Mesendoderm (in vitro differentiated cells): ENCODE measurements around the gene LIPA.
"Not testable (repeated sequence)": the region's sequence is repeated elsewhere in the genome, so short reads cannot be mapped to it uniquely, and the experiment has no call there.

Experiments used
- DNase-seq: peaks from one replicate; pipeline ENCODE4 v3.0.0; 2013
- H2AK5ac ChIP-seq: 2 replicates; pipeline ENCODE4 v1.6.1; 2013; ENCODE audit warnings: low read length, inconsistent platforms
- H2BK120ac ChIP-seq: 2 replicates; pipeline ENCODE4 v1.6.1; 2013; ENCODE audit warnings: low read depth, mild to moderate bottlenecking, low read length, moderate library complexity, mixed read lengths
- H2BK15ac ChIP-seq: replicated peaks from 2 replicates; pipeline ENCODE4 v1.6.1; 2013; ENCODE audit warnings: low read depth, mild to moderate bottlenecking, moderate library complexity
- H2BK5ac ChIP-seq: 2 replicates; pipeline ENCODE4 v1.6.1; 2013; ENCODE audit warnings: low read length, inconsistent platforms
- H3K18ac ChIP-seq: 2 replicates; pipeline ENCODE4 v1.6.1; 2013; ENCODE audit warnings: mild to moderate bottlenecking, low read length, mixed read lengths
- H3K23ac ChIP-seq: one replicate; pipeline ENCODE4 v1.6.1; 2013; ENCODE audit warnings: low read length
- H3K27ac ChIP-seq: 2 replicates; pipeline ENCODE4 v1.5.1; 2013; ENCODE audit warnings: low read depth, mild to moderate bottlenecking, inconsistent platforms, low read length, moderate library complexity
- H3K27me3 ChIP-seq: 2 replicates; pipeline ENCODE4 v1.6.1; 2013; ENCODE audit warnings: low read length, control low read depth, mild to moderate bottlenecking, inconsistent platforms; ENCODE audit not compliant: insufficient read depth, poor library complexity
- H3K36me3 ChIP-seq: 2 replicates; pipeline ENCODE4 v1.6.1; 2013; ENCODE audit warnings: low read length, inconsistent platforms; ENCODE audit not compliant: control insufficient read depth, insufficient read depth
- H3K4ac ChIP-seq: one replicate; pipeline ENCODE4 v1.6.1; 2013; ENCODE audit warnings: low read depth, mild to moderate bottlenecking, low read length, moderate library complexity
- H3K4me1 ChIP-seq: 2 replicates; pipeline ENCODE4 v1.6.1; 2013; ENCODE audit warnings: low read depth, low read length, inconsistent platforms; ENCODE audit not compliant: control insufficient read depth
- H3K4me2 ChIP-seq: 2 replicates; pipeline ENCODE4 v1.6.1; 2013; ENCODE audit warnings: low read length
- H3K4me3 ChIP-seq: 2 replicates; pipeline ENCODE4 v1.5.1; 2013; ENCODE audit warnings: mild to moderate bottlenecking, low read length
- H3K56ac ChIP-seq: one replicate; pipeline ENCODE4 v1.6.1; 2013; ENCODE audit warnings: low read length
- H3K79me1 ChIP-seq: 2 replicates; pipeline ENCODE4 v1.6.1; 2013; ENCODE audit warnings: low read length, inconsistent platforms
- H3K79me2 ChIP-seq: 2 replicates; pipeline ENCODE4 v1.6.1; 2013; ENCODE audit warnings: mild to moderate bottlenecking, low read length; ENCODE audit not compliant: control insufficient read depth, insufficient read depth
- H3K9ac ChIP-seq: 2 replicates; pipeline ENCODE4 v1.6.1; 2013; ENCODE audit warnings: low read length, inconsistent platforms
- H4K5ac ChIP-seq: one replicate; pipeline ENCODE4 v1.6.1; 2013; ENCODE audit warnings: low read length
- H4K8ac ChIP-seq: one replicate; pipeline ENCODE4 v1.6.1; 2013; ENCODE audit warnings: low read depth, mild to moderate bottlenecking, control low read depth, low read length, moderate library complexity
- WGBS: extraction: QIAGEN DNeasy Blood & Tissue Kit; methylation state at CpG from one replicate; pipeline ENCODE4 v1.1.7; 2013; ENCODE audit warnings: low lambda C conversion rate, missing lambda C conversion rate; ENCODE audit not compliant: insufficient coverage; ENCODE audit errors: extremely low coverage; 5-methylcytosine and 5-hydroxymethylcytosine counted together

Gene LIPA

DNA sequence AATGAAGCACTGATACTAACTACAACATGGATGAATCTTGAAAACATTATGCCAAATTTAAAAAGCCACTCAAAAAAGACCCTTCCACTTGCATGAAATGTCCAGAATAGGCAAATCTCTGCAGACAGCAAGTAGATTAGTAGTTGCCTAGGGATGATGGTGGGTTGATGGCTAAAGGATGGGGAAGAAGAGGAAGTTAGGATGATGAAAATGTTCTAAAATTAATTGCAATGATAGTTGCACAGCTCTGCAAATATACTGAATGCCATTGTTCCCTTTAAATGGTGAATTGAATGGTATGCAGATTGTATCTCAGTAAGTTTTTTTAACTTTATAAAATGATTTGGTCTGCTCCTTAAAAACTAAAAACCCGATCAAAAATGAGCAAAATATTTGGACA is 7.3 kb upstream of the LIPA start:
- H3K79me2 ChIP-seq, result no peaks in the 10 kb centered on the region
- no peak overlapping the region for H3K4ac ChIP-seq
- DNase-seq, result no peak
- no peak overlapping the region for H2BK15ac ChIP-seq
- H3K18ac ChIP-seq, result no peak overlapping the region
- no peak overlapping the region for H2AK5ac ChIP-seq
- WGBS, result no CpG with 5 or more reads among the region's 1 CpG
- peaks cover 11% of the 10 kb centered on the region for H3K4me1 ChIP-seq
- no peaks in the 10 kb centered on the region for H3K79me1 ChIP-seq
- H3K27ac ChIP-seq, result no peak overlapping the region
- H3K9ac ChIP-seq, result no peak overlapping the region
- no peak overlapping the region for H3K4me2 ChIP-seq
- no peak overlapping the region for H3K56ac ChIP-seq
- no peaks in the 10 kb centered on the region for H3K36me3 ChIP-seq
- H3K23ac ChIP-seq, result no peak overlapping the region
- H3K4me3 ChIP-seq, result no peak overlapping the region
- no peak overlapping the region for H4K8ac ChIP-seq
- H4K5ac ChIP-seq, result no peak overlapping the region
- no peak overlapping the region for H2BK120ac ChIP-seq
- no peaks in the 10 kb centered on the region for H3K27me3 ChIP-seq
- H2BK5ac ChIP-seq, result no peak overlapping the region

DNA sequence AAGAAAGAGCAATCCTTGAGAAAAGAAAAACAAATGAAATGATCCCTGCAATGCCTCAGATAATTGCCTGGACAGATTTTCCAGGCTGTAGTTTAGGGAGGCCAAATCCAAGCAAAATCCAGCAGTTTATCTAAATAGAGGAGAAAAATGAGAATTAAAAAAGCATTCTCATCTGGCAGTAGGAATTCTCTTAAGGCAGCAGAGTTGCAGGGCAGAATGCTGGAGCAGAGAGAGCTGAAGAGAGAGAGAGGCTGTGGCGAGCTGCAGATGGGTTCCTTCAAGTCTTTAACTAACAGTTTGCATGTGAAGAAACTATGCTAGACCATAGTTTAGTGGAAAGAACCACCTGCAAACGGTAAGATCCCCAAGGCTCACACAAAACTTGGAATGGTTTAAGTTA is 6.0 kb upstream of the LIPA start:
- no peak overlapping the region for H3K56ac ChIP-seq
- no peaks in the 10 kb centered on the region for H3K79me1 ChIP-seq
- no peak overlapping the region for H2BK15ac ChIP-seq
- no peak overlapping the region for H3K18ac ChIP-seq
- H2AK5ac ChIP-seq, result no peak overlapping the region
- H4K8ac ChIP-seq, result no peak overlapping the region
- no peak for DNase-seq
- WGBS, result no CpG with 5 or more reads among the region's 2 CpGs
- H3K4me3 ChIP-seq, result no peak overlapping the region
- peaks cover 9% of the 10 kb centered on the region for H3K4me1 ChIP-seq
- no peak overlapping the region for H4K5ac ChIP-seq
- no peaks in the 10 kb centered on the region for H3K36me3 ChIP-seq
- H3K9ac ChIP-seq, result no peak overlapping the region
- no peak overlapping the region for H2BK5ac ChIP-seq
- H3K79me2 ChIP-seq, result no peaks in the 10 kb centered on the region
- H3K27me3 ChIP-seq, result no peaks in the 10 kb centered on the region
- H3K23ac ChIP-seq, result no peak overlapping the region
- H2BK120ac ChIP-seq, result no peak overlapping the region
- H3K27ac ChIP-seq, result no peak overlapping the region
- H3K4ac ChIP-seq, result no peak overlapping the region
- H3K4me2 ChIP-seq, result no peak overlapping the region

DNA sequence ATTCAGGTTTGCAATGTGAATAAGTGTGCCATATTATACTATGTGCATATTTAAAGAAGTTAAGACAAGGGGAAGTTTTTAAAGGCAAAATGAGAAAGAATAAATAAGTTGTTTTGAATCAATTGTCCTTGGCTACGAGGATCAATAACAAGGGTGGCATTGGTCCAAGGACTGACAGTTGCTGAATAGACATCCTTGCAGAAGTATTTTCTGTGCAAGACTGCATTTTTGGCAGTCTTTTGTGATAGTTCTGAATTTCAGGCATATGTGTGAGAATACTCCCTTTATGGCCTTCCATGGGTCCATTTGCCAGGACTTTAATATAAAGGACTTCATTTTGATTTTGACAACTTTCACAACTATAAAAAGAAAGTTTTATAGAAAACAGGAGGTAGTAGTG is 5.4 kb upstream of the LIPA start:
- Histone ChIP-seq H3K79me2 (no peaks in the 10 kb centered on the region), H3K56ac (no peak overlapping the region), H2BK15ac (no peak overlapping the region), H2BK120ac (no peak overlapping the region), H2BK5ac (no peak overlapping the region), H3K18ac (no peak overlapping the region), H3K36me3 (no peaks in the 10 kb centered on the region), H4K8ac (no peak overlapping the region), H3K4me2 (no peak overlapping the region), H3K79me1 (no peaks in the 10 kb centered on the region), H3K4me1 (peaks cover 8% of the 10 kb centered on the region), H3K4me3 (no peak overlapping the region), H3K4ac (no peak overlapping the region), H3K27me3 (no peaks in the 10 kb centered on the region), H3K27ac (no peak overlapping the region), H4K5ac (no peak overlapping the region), H3K23ac (no peak overlapping the region), H2AK5ac (no peak overlapping the region), H3K9ac (no peak overlapping the region)
- DNase-seq, result no peak
- no CpG with 5 or more reads among the region's 1 CpG for WGBS

DNA sequence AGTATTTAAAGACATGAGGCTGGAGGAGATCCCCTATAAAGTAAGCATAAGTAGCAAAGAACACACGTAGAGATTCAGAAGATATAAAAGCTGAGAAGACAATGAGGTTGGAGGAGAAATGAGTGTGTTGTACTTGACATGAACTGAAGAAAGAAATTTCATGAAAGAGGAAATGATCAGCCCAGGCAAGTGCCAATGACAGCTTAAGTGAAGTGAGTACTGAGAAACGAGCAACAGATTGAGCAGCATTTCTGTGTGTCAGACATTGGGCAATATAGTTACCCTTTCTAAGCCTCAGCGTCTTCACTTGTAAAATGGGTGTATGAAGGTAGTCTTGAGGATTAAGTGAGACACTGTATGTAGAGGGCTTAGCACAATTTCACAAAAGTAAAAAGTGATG is 4.8 kb upstream of the LIPA start:
- H3K27me3 ChIP-seq, result no peaks in the 10 kb centered on the region
- WGBS, result no CpG with 5 or more reads among the region's 3 CpGs
- H2AK5ac ChIP-seq, result no peak overlapping the region
- no peaks in the 10 kb centered on the region for H3K36me3 ChIP-seq
- H3K23ac ChIP-seq, result no peak overlapping the region
- no peak overlapping the region for H3K18ac ChIP-seq
- H2BK120ac ChIP-seq, result no peak overlapping the region
- no peak overlapping the region for H3K4me2 ChIP-seq
- H4K8ac ChIP-seq, result no peak overlapping the region
- no peak overlapping the region for H3K4me3 ChIP-seq
- no peak overlapping the region for H2BK5ac ChIP-seq
- H3K4me1 ChIP-seq, result peaks cover 3% of the 10 kb centered on the region
- DNase-seq, result no peak
- no peaks in the 10 kb centered on the region for H3K79me2 ChIP-seq
- H3K4ac ChIP-seq, result no peak overlapping the region
- no peak overlapping the region for H3K27ac ChIP-seq
- H3K9ac ChIP-seq, result no peak overlapping the region
- H3K56ac ChIP-seq, result no peak overlapping the region
- no peak overlapping the region for H2BK15ac ChIP-seq
- H3K79me1 ChIP-seq, result no peaks in the 10 kb centered on the region
- no peak overlapping the region for H4K5ac ChIP-seq

GRCh38 chr10:89255793-89256192 is 4.2 kb upstream of the LIPA start:
- DNase-seq, result no peak
- Histone ChIP-seq H2BK15ac (no peak overlapping the region), H4K8ac (no peak overlapping the region)

GRCh38 chr10:89255091-89255579 is 3.6 kb upstream of the LIPA start:
- H3K4me2 ChIP-seq, H2AK5ac ChIP-seq, H3K36me3 ChIP-seq, H3K18ac ChIP-seq, H3K4me3 ChIP-seq, H3K4ac ChIP-seq, H3K27me3 ChIP-seq, H4K8ac ChIP-seq, H3K4me1 ChIP-seq, H3K79me2 ChIP-seq, H3K56ac ChIP-seq, H2BK5ac ChIP-seq, H2BK120ac ChIP-seq, H3K27ac ChIP-seq, H4K5ac ChIP-seq, H3K23ac ChIP-seq, DNase-seq, H2BK15ac ChIP-seq, H3K9ac ChIP-seq, H3K79me1 ChIP-seq: not testable (repeated sequence)
- no CpG with 5 or more reads among the region's 2 CpGs for WGBS

More at GRCh38 chr10:89255793-89256192, 4.2 kb upstream of the LIPA start:
- Histone ChIP-seq H2BK120ac (no peak overlapping the region), H3K4me3 (no peak overlapping the region), H3K36me3 (no peaks in the 10 kb centered on the region), H3K27me3 (no peaks in the 10 kb centered on the region), H3K18ac (no peak overlapping the region), H3K4ac (no peak overlapping the region), H3K9ac (no peak overlapping the region), H2AK5ac (no peak overlapping the region), H3K56ac (no peak overlapping the region), H3K4me2 (no peak overlapping the region), H2BK5ac (no peak overlapping the region), H3K4me1 (peaks cover 6% of the 10 kb centered on the region), H3K23ac (no peak overlapping the region), H3K27ac (no peak overlapping the region), H3K79me1 (no peaks in the 10 kb centered on the region), H4K5ac (no peak overlapping the region), H3K79me2 (no peaks in the 10 kb centered on the region)
